Urothelium cell line (cell line): ENCODE data around the gene MICAL2.

Experiments
- DNase-seq: peaks from one replicate; pipeline ENCODE4 v3.0.0; 2011; ENCODE audit warnings: low spot score, mixed read lengths
- FAIRE-seq: peaks from 2 replicates; lab custom pipeline; 2011; peaks lifted over from hg19 to GRCh38; lab: Jason Lieb, UNC

The MICAL2 gene

GRCh38 chr11:12114193-12115033 is 4.0 kb downstream of the MICAL2 start:
- FAIRE-seq (no peak), DNase-seq (no peak)

- FAIRE-seq (no peak), DNase-seq (no peak)
Observed at GRCh38 chr11:12116425-12117032, 6.1 kb downstream of the MICAL2 start.

- FAIRE-seq (no peak), DNase-seq (no peak)
Observed at GRCh38 chr11:12117200-12117599, 6.8 kb downstream of the MICAL2 start.

GRCh38 chr11:12117611-12118010 is 7.2 kb downstream of the MICAL2 start:
- DNase-seq (no peak), FAIRE-seq (no peak)

GRCh38 chr11:12118949-12119348 is 8.6 kb downstream of the MICAL2 start:
- FAIRE-seq: no peak
- DNase-seq: no peak

- DNase-seq (no peak), FAIRE-seq (no peak)
Observed at GRCh38 chr11:12119502-12119901, 9.1 kb downstream of the MICAL2 start.

- FAIRE-seq (no peak), DNase-seq (no peak)
Observed at GRCh38 chr11:12120031-12121008, 9.9 kb downstream of the MICAL2 start.

- FAIRE-seq: no peak
Observed at GRCh38 chr11:12121011-12121410, 10.6 kb downstream of the MICAL2 start.

GRCh38 chr11:12121517-12121916 is 11.1 kb downstream of the MICAL2 start:
- FAIRE-seq: no peak

More at GRCh38 chr11:12121011-12121410, 10.6 kb downstream of the MICAL2 start:
- no peak for DNase-seq

GRCh38 chr11:12122083-12122482 is 11.7 kb downstream of the MICAL2 start:
- DNase-seq (no peak), FAIRE-seq (no peak)

More at GRCh38 chr11:12121517-12121916, 11.1 kb downstream of the MICAL2 start:
- DNase-seq: no peak

- no peak for DNase-seq
- FAIRE-seq: no peak
Observed at GRCh38 chr11:12123273-12123672, 12.9 kb downstream of the MICAL2 start.

- DNase-seq (no peak), FAIRE-seq (no peak)
Observed at GRCh38 chr11:12123799-12124198, 13.4 kb downstream of the MICAL2 start.

GRCh38 chr11:12124306-12124705 is 13.9 kb downstream of the MICAL2 start:
- no peak for FAIRE-seq
- DNase-seq: no peak

GRCh38 chr11:12125609-12126149 is 15.3 kb downstream of the MICAL2 start:
- no peak for FAIRE-seq
- peak; percentile 35 for DNase-seq

GRCh38 chr11:12126344-12127019 is 16.1 kb downstream of the MICAL2 start:
- no peak for FAIRE-seq
- DNase-seq: peak; percentile 60

GRCh38 chr11:12127206-12127898 is 17.0 kb downstream of the MICAL2 start:
- DNase-seq (peak; percentile 18), FAIRE-seq (no peak)

- FAIRE-seq (no peak), DNase-seq (no peak)
Observed at GRCh38 chr11:12128301-12128751, 17.9 kb downstream of the MICAL2 start.

- FAIRE-seq (no peak), DNase-seq (no peak)
Observed at GRCh38 chr11:12129227-12129626, 18.8 kb downstream of the MICAL2 start.

GRCh38 chr11:12130180-12130980 is 20.0 kb downstream of the MICAL2 start:
- FAIRE-seq (no peak), DNase-seq (no peak)
